HG03039 (cell line): Measurements from ENCODE around the gene DDX17.
"Not testable (repeated sequence)": the region's sequence is repeated elsewhere in the genome, so short reads cannot be mapped to it uniquely, and the experiment has no call there.

Experiments
- ATAC-seq: cut with Tn5 transposase; IDR thresholded peaks from one replicate; pipeline ENCODE4 v1.9.1; 2021; ENCODE audit warnings: mild to moderate bottlenecking, moderate library complexity; ENCODE audit not compliant: unreplicated experiment

The DDX17 gene

GRCh38 chr22:38494498-38494897 lies 11.6 kb downstream of the DDX17 start:
- no peak for ATAC-seq

GRCh38 chr22:38491707-38492348 lies 14.3 kb downstream of the DDX17 start:
- no peak for ATAC-seq

GRCh38 chr22:38490915-38491314 lies 15.2 kb downstream of the DDX17 start:
- ATAC-seq = no peak

GRCh38 chr22:38490475-38490874 lies 15.6 kb downstream of the DDX17 start:
- no peak for ATAC-seq

GRCh38 chr22:38489561-38490145 lies 16.5 kb downstream of the DDX17 start:
- no peak for ATAC-seq

- ATAC-seq = no peak
Measured at GRCh38 chr22:38489142-38489541, 17.0 kb downstream of the DDX17 start.

GRCh38 chr22:38487946-38488345 lies 18.2 kb downstream of the DDX17 start:
- ATAC-seq = no peak

- no peak for ATAC-seq
Measured at GRCh38 chr22:38485783-38486182, 20.3 kb downstream of the DDX17 start.

GRCh38 chr22:38484244-38484643 lies 21.9 kb downstream of the DDX17 start:
- no peak for ATAC-seq

GRCh38 chr22:38482662-38483308 lies 23.3 kb downstream of the DDX17 start:
- no peak for ATAC-seq

- ATAC-seq = no peak
Measured at GRCh38 chr22:38481871-38482332, 24.2 kb downstream of the DDX17 start.

- no peak for ATAC-seq
Measured at GRCh38 chr22:38481162-38481870, 24.8 kb downstream of the DDX17 start.

- no peak for ATAC-seq
Measured at GRCh38 chr22:38479096-38479837, 26.8 kb downstream of the DDX17 start.

- ATAC-seq = no peak
Measured at GRCh38 chr22:38477585-38477984, 28.5 kb downstream of the DDX17 start.

GRCh38 chr22:38474003-38474607 lies 32.0 kb downstream of the DDX17 start:
- no peak for ATAC-seq

- ATAC-seq = no peak
Measured at GRCh38 chr22:38471237-38471636, 34.9 kb downstream of the DDX17 start.

- not testable (repeated sequence) for ATAC-seq
Measured at GRCh38 chr22:38470179-38470578, 35.9 kb downstream of the DDX17 start.

GRCh38 chr22:38469306-38469781 lies 36.8 kb downstream of the DDX17 start:
- no peak for ATAC-seq

- ATAC-seq = no peak
Measured at GRCh38 chr22:38468443-38469305, 37.4 kb downstream of the DDX17 start.
